HG03196 (cell line): ENCODE data around the gene PLA2G4B.

Source experiments
- ATAC-seq: cut with Tn5 transposase; IDR thresholded peaks from one replicate; pipeline ENCODE4 v1.9.1; 2021; ENCODE audit not compliant: unreplicated experiment

The PLA2G4B gene

GRCh38 chr15:41838400-41838897 is at the start of gene PLA2G4B:
Gene PLA2G4B (plus strand): TSS chr15:41838847. CDS start chr15:41838914, 67 bp downstream.
- ATAC-seq, result no peak

- ATAC-seq, result no peak
These were observed 49.4 kb upstream of the PLA2G4B start for GRCh38 chr15:41789236-41789635.

GRCh38 chr15:41789662-41790061 is 49.0 kb upstream of the PLA2G4B start:
- no peak for ATAC-seq

GRCh38 chr15:41790169-41790568 is 48.5 kb upstream of the PLA2G4B start:
- no peak for ATAC-seq

- ATAC-seq, result peak; percentile 39
These were observed 47.7 kb upstream of the PLA2G4B start for GRCh38 chr15:41790756-41791546.

- ATAC-seq, result no peak
These were observed 47.1 kb upstream of the PLA2G4B start for GRCh38 chr15:41791547-41791937.

- no peak for ATAC-seq
These were observed 46.5 kb upstream of the PLA2G4B start for GRCh38 chr15:41792000-41792637.

GRCh38 chr15:41794081-41794480 is 44.6 kb upstream of the PLA2G4B start:
- no peak for ATAC-seq

GRCh38 chr15:41795996-41796856 is 42.4 kb upstream of the PLA2G4B start:
- no peak for ATAC-seq

GRCh38 chr15:41797201-41797944 is 41.3 kb upstream of the PLA2G4B start:
- no peak for ATAC-seq

GRCh38 chr15:41798607-41799487 is 39.8 kb upstream of the PLA2G4B start:
- ATAC-seq, result no peak

- no peak for ATAC-seq
These were observed 39.2 kb upstream of the PLA2G4B start for GRCh38 chr15:41799488-41799805.

- ATAC-seq, result no peak
These were observed 37.5 kb upstream of the PLA2G4B start for GRCh38 chr15:41801185-41801584.

GRCh38 chr15:41801850-41802455 is 36.7 kb upstream of the PLA2G4B start:
- no peak for ATAC-seq

GRCh38 chr15:41804361-41804760 is 34.3 kb upstream of the PLA2G4B start:
- ATAC-seq, result no peak

- ATAC-seq, result no peak
These were observed 33.6 kb upstream of the PLA2G4B start for GRCh38 chr15:41804916-41805666.

- ATAC-seq, result no peak
These were observed 32.9 kb upstream of the PLA2G4B start for GRCh38 chr15:41805711-41806110.

- ATAC-seq, result no peak
These were observed 32.1 kb upstream of the PLA2G4B start for GRCh38 chr15:41806291-41807181.
